Esophagus muscularis mucosa (tissue), 4 donors: ENCODE results near the gene DNAJA4. TPM values are rescaled to one million over a fixed set of nuclear protein-coding genes. Genes with fewer than 3 reads are reported as not detected.
"Not testable (repeated sequence)": the region's sequence is repeated elsewhere in the genome, so short reads cannot be mapped to it uniquely, and the experiment has no call there.

ENCODE experiments used
- DNase-seq: peaks from one replicate; pipeline ENCODE4 v3.0.0-alpha.2; 2017; ENCODE audit errors: extremely low spot score
- H3K27ac ChIP-seq, 4 donors: fragments of 200-600 bp; sonication (generic); replicated peaks in 1 of 4; 1 replicate in 3 of 4; 2 replicates in 1 of 4; pipeline ENCODE4 v1.5.1; 2016 to 2019; ENCODE audit warnings: mild to moderate bottlenecking in 1 of 4
- H3K27me3 ChIP-seq, 4 donors: fragments of 200-600 bp; sonication (generic); one replicate each; pipeline versions ENCODE4 v1.5.1 to v1.6.0; 2016 to 2019
- H3K36me3 ChIP-seq, 4 donors: fragments of 200-600 bp; sonication (generic); one replicate each; pipeline ENCODE4 v1.5.1; 2016 to 2019
- H3K4me1 ChIP-seq, 4 donors: fragments of 200-600 bp; sonication (generic); one replicate each; pipeline ENCODE4 v1.5.1; 2016 to 2019
- H3K4me3 ChIP-seq, 4 donors: fragments of 200-600 bp; sonication (generic); 1 replicate in 2 of 4; 2 replicates in 2 of 4; pipeline ENCODE4 v1.5.1; 2016 to 2019; ENCODE audit warnings: mild to moderate bottlenecking in 4 of 4, moderate library complexity in 1 of 4
- H3K9me3 ChIP-seq, 4 donors: fragments of 200-600 bp; sonication (generic); 1 replicate in 3 of 4; 2 replicates in 1 of 4; pipeline ENCODE4 v1.5.1; 2016 to 2019
- CTCF ChIP-seq, 3 experiments: fragments of 200-600 bp in 2 of 3; fragments of 450-650 bp in 1 of 3; sonication (generic) in 2 of 3; IDR thresholded peaks; one replicate each; pipeline ENCODE4 v1.5.1; 2017 to 2019; ENCODE audit warnings: antibody characterized with exemption in 3 of 3, mild to moderate bottlenecking in 2 of 3, moderate library complexity in 1 of 3
- EP300 ChIP-seq: sonication (generic); formaldehyde crosslinking; IDR thresholded peaks from one replicate; pipeline ENCODE4 v1.6.1; 2017; ENCODE audit warnings: antibody characterized with exemption
- POLR2A ChIP-seq: fragments of 450-650 bp; IDR thresholded peaks from one replicate; pipeline ENCODE4 v1.6.1; 2017; ENCODE audit warnings: antibody characterized with exemption, moderate library complexity, mild to moderate bottlenecking, low read depth
- POLR2AphosphoS5 ChIP-seq, 2 donors: sonication (generic); formaldehyde crosslinking; IDR thresholded peaks; one replicate each; pipeline ENCODE4 v1.6.1; 2017; ENCODE audit warnings: antibody characterized with exemption in 2 of 2
- WGBS: methylation state at CpG from one replicate; pipeline ENCODE4 v1.1.5; 2018; 5-methylcytosine and 5-hydroxymethylcytosine counted together
- intact Hi-C: fragments of 100-400 bp; cut with DNase I; formaldehyde crosslinking; loops from one replicate; pipeline ENCODE4 v1.15.1; 2023
- total RNA-seq, 4 donors: library from RNA; depleted of rRNA; stranded (reverse); fragments of >200 nt; gene quantifications; one replicate each; pipeline versions ENCODE4 v1.1.0 to v1.2.1, GENCODE V29; 2016

The DNAJA4 gene
- total RNA-seq, 4 donors from 2014 or later, result 11.8 to 23.5 (median 15.8) TPM

- Histone ChIP-seq H3K27me3 (no peaks in the 10 kb centered on the region), H3K4me1 (peaks cover 0 to 6% (median 5%) of the 10 kb centered on the region in 4 donors), H3K36me3 (no peaks in the 10 kb centered on the region), H3K4me3 (no peak overlapping the region), H3K27ac (no peak overlapping the region), H3K9me3 (no peaks in the 10 kb centered on the region)
- no peak for DNase-seq
- TF ChIP-seq EP300, result no peak
- no peak for TF ChIP-seq CTCF (IDR thresholded peaks at IDR 0.05)
- no peak for TF ChIP-seq POLR2A
- no peak for TF ChIP-seq POLR2AphosphoS5 (IDR thresholded peaks at IDR 0.05)
- 88% methylated on average over 5 of the region's 6 CpGs for WGBS
- intact Hi-C loops, result loop anchor here (5.0 kb wide), 3 partner anchors 66 to 286 kb away; no protein-coding TSS in a partner anchor
These were observed 21.3 kb upstream of the DNAJA4 start for GRCh38 chr15:78243058-78243457.

- peaks cover 0 to 6% (median 5%) of the 10 kb centered on the region in 4 donors for H3K4me1 ChIP-seq
- no peak overlapping the region for H3K27ac ChIP-seq
- H3K27me3 ChIP-seq, result no peaks in the 10 kb centered on the region
- no peaks in the 10 kb centered on the region for H3K36me3 ChIP-seq
- DNase-seq, result no peak
- TF ChIP-seq POLR2A (no peak), EP300 (no peak), POLR2AphosphoS5 (IDR thresholded peaks at IDR 0.05) (no peak), CTCF (IDR thresholded peaks at IDR 0.05) (no peak)
- H3K9me3 ChIP-seq, result no peaks in the 10 kb centered on the region
- no peak overlapping the region for H3K4me3 ChIP-seq
- intact Hi-C loops, result loop anchor here (5.0 kb wide), 3 partner anchors 66 to 286 kb away; no protein-coding TSS in a partner anchor
- WGBS, result 43% methylated on average over 6 of the region's 6 CpGs
These were observed 20.8 kb upstream of the DNAJA4 start for GRCh38 chr15:78243491-78243941.

GRCh38 chr15:78244101-78244500 is 20.3 kb upstream of the DNAJA4 start:
- intact Hi-C loops, result loop anchor here (5.0 kb wide), 3 partner anchors 67 to 287 kb away; no protein-coding TSS in a partner anchor
- 86% methylated on average over 6 of the region's 6 CpGs for WGBS
- DNase-seq, result no peak
- H3K27ac ChIP-seq, result no peak overlapping the region
- H3K27me3 ChIP-seq, result no peaks in the 10 kb centered on the region
- TF ChIP-seq CTCF (IDR thresholded peaks at IDR 0.05), result no peak
- TF ChIP-seq EP300, result no peak
- no peak for TF ChIP-seq POLR2AphosphoS5 (IDR thresholded peaks at IDR 0.05)
- TF ChIP-seq POLR2A, result no peak
- no peaks in the 10 kb centered on the region for H3K9me3 ChIP-seq
- no peak overlapping the region for H3K4me3 ChIP-seq
- H3K36me3 ChIP-seq, result no peaks in the 10 kb centered on the region
- H3K4me1 ChIP-seq, result peaks cover 0 to 6% (median 5%) of the 10 kb centered on the region in 4 donors

- Histone ChIP-seq H3K4me3 (no peak overlapping the region), H3K9me3 (no peaks in the 10 kb centered on the region), H3K36me3 (no peaks in the 10 kb centered on the region), H3K4me1 (peaks cover 0 to 6% (median 5%) of the 10 kb centered on the region in 4 donors), H3K27ac (no peak overlapping the region), H3K27me3 (no peaks in the 10 kb centered on the region)
- 82% methylated on average over 6 of the region's 7 CpGs for WGBS
- TF ChIP-seq POLR2AphosphoS5 (IDR thresholded peaks at IDR 0.05) (no peak), EP300 (no peak), CTCF (IDR thresholded peaks at IDR 0.05) (no peak), POLR2A (no peak)
- no peak for DNase-seq
- intact Hi-C loops, result loop anchor here (5.0 kb wide), 3 partner anchors 68 to 288 kb away; no protein-coding TSS in a partner anchor
These were observed 19.5 kb upstream of the DNAJA4 start for GRCh38 chr15:78244893-78245292.

- H3K4me3 ChIP-seq, intact Hi-C loops, DNase-seq, H3K9me3 ChIP-seq, H3K4me1 ChIP-seq, H3K27ac ChIP-seq, H3K27me3 ChIP-seq, H3K36me3 ChIP-seq: not testable (repeated sequence)
- 87% methylated on average over 12 of the region's 14 CpGs for WGBS
These were observed 19.0 kb upstream of the DNAJA4 start for GRCh38 chr15:78245392-78245791.

GRCh38 chr15:78245976-78246620 is 18.3 kb upstream of the DNAJA4 start:
- H3K4me1 ChIP-seq, H3K27me3 ChIP-seq, H3K36me3 ChIP-seq, H3K27ac ChIP-seq, H3K4me3 ChIP-seq, DNase-seq, intact Hi-C loops, H3K9me3 ChIP-seq: not testable (repeated sequence)
- WGBS, result 100% methylated on average over 1 of the region's 39 CpGs
